HCEC 1CT (cell line): ENCODE measurements around the gene SPATA1.
A peak's percentile ranks its signal among the peaks of the same experiment; 100 is the strongest.

Experiments used
- DNase-seq: peaks from one replicate; pipeline ENCODE4 v3.0.0-alpha.2; 2017

The SPATA1 gene

DNA sequence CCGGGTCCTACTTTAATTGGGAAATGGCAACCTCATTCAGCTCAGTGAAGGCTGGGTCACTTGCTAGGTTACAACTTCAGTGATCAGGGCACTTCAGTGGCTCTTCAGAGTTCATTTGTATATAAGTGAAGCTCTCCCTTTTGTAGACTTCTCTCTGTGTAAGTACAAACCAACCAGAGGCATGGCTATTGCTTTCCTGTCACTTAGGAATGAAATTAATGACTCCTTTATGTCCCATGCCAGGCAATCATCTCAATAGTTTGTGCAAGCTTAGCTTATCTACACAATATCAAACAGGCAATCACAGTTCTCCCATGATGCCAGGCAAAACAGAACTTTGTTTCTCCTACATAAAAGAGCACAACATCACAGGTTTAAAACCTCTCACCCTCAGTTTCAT is 90.8 kb downstream of the SPATA1 start:
- DNase-seq = no peak

GRCh38 chr1:84598418-84598817 is 92.2 kb downstream of the SPATA1 start:
- DNase-seq = peak; percentile 42

- DNase-seq = peak; percentile 92
Measured at GRCh38 chr1:84598846-84599741, 92.9 kb downstream of the SPATA1 start.

DNA sequence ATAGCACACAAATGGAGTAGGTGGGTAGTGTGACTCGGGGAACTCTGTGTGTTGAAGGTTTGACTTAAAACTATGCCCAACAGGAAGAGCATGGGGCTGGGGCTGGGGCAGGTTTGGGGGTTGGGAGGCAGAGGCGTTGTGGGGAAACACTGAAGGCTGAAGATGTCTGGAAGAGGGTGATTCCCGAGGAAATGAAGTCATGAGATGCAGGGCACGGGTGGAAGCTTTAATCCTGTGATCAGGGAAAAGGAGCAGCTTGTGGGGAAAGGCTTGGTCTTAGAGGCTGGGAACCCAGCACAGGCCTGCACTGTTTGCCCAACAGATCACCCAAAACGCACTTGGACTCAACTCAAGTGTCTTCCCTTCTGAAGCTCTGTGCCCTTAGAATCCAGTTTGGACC is 94.6 kb downstream of the SPATA1 start:
- no peak for DNase-seq

- DNase-seq = peak; percentile 31
Measured at GRCh38 chr1:84603223-84603622, 97.0 kb downstream of the SPATA1 start.

DNA sequence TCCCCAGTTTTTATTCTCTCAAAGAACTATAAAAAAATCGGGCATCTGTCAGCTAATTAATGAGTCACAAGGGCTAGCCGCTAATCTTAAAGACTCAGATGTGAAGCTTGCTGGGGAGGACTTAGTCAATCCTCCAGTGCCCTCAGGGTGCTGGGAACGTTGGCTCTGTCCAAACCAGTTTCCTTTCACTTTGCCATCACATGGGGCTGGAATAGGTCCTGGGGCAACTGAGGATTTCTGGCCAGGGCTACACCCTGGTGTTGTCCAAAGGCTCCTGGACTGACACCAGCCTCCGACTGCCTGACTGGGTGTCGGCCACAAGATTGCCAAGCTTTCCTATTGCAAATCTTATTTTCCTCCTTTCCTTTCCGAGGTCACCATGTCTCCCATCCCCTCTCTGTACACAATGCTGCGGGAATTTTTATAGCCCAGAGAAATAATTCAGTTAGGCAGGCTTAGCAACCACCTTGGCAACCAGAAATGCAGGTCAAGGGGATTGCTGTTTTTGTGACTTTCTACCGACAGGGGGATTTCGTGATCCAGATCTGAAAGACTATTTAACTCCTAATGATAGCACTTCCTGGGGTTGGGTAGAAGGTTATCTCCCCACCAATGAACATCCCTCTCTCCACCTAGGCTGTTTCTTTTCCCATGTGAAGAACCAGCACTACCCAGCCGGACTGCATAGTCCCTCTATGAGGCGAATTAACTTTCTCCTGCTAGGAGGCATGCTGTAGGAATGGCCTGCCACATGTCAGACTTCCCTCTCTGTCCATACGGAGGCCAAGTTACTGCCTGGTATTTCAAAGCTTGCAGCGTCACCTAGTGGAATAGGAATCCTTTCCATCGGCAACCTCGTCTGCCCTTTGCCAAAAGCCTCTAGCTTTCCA is 98.0 kb downstream of the SPATA1 start:
- DNase-seq = peak; percentile 92

DNA sequence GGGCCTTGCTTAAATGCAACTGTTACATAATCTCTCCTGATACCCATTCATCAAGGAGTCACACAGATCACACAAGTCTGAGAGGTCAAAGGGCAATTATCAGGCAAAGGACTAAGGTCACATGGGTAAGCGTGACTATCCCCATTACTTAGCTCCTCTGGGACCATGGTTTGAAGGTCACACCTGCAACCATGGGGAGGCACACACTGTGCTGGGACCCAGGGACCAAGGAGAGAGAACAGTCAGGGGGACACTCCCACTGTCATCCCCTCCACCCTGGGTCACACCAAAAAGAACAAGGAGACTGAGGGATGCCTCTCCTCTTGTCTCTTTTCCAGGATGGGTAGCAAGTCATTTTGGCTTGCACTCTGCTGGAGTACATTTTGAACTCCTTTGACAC is 99.0 kb downstream of the SPATA1 start:
- no peak for DNase-seq

- no peak for DNase-seq
Measured at GRCh38 chr1:84606977-84607376, 100.8 kb downstream of the SPATA1 start.

DNA sequence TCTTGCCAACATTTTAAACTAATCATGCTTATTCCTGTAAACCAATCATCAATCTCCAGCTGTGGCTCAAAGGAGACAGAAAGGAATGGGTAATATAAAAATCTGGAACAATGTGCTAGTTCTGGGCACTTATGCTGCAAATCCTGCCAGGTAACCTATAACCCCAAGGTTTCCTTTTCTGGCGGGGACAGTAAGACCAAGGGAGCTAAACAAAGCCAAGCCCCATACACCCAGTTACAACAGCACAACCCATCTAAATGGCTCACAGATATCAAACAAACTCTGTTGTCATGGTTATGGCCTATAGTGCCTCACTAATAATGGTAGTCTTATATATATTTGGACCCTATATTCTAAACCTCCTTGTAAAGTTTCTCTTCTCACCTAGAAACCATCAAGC is 104.9 kb downstream of the SPATA1 start:
- no peak for DNase-seq

- no peak for DNase-seq
Measured at GRCh38 chr1:84611796-84612195, 105.6 kb downstream of the SPATA1 start.

DNA sequence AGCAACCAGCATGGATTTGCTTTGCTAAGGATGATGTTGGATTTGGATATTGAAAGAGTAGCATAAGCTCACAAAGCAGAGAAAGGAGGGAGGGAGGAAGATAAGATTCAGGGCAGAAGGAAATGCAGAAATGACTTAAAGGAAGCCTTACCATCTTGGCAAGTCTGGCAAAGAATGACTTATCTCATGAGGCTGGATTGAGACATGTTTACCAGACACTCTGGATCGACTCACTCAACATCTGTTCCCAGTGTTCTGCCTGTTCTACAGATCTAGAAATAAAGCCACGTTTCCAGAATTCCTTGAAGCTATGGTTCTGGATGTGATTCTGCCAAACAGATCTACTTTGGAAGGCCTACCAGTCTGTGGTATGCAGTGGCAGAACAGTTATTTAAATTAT is 106.8 kb downstream of the SPATA1 start:
- DNase-seq = no peak

GRCh38 chr1:84613887-84614286 is 107.7 kb downstream of the SPATA1 start:
- DNase-seq = no peak

- DNase-seq = no peak
Measured at GRCh38 chr1:84615790-84616189, 109.6 kb downstream of the SPATA1 start.
